AG10803 (cell line): Measurements from ENCODE around the gene PRDM16.

Source experiments
- DNase-seq: peaks from one replicate; pipeline ENCODE4 v3.0.0; 2010; ENCODE audit warnings: low read depth
- H3K4me3 ChIP-seq: 2 replicates; pipeline ENCODE4 v1.5.1; 2011; ENCODE audit warnings: mild to moderate bottlenecking, low read length, control low read depth
- CTCF ChIP-seq: conservative IDR thresholded peaks from 2 replicates; pipeline ENCODE4 v1.5.1; 2011; ENCODE audit warnings: mild to moderate bottlenecking, low read length, control low read depth, inconsistent platforms

Gene PRDM16

GRCh38 chr1:3216015-3216391, 147.0 kb downstream of the PRDM16 start:
- H3K4me3 ChIP-seq: no peak overlapping the region
- TF ChIP-seq CTCF: no peak
- no peak for DNase-seq

- no peak overlapping the region for H3K4me3 ChIP-seq
- DNase-seq: no peak
- TF ChIP-seq CTCF: no peak
Observed at GRCh38 chr1:3217181-3217641, 148.2 kb downstream of the PRDM16 start.

GRCh38 chr1:3217979-3218679, 149.1 kb downstream of the PRDM16 start:
- no peak overlapping the region for H3K4me3 ChIP-seq
- DNase-seq: no peak
- no peak for TF ChIP-seq CTCF

GRCh38 chr1:3219005-3219790, 150.2 kb downstream of the PRDM16 start:
- DNase-seq: peak; percentile 29
- no peak for TF ChIP-seq CTCF
- no peak overlapping the region for H3K4me3 ChIP-seq

GRCh38 chr1:3219791-3220467, 150.9 kb downstream of the PRDM16 start:
- no peak overlapping the region for H3K4me3 ChIP-seq
- TF ChIP-seq CTCF: no peak
- DNase-seq: no peak

- no peak overlapping the region for H3K4me3 ChIP-seq
- no peak for TF ChIP-seq CTCF
- DNase-seq: no peak
Observed at GRCh38 chr1:3221112-3222041, 152.4 kb downstream of the PRDM16 start.
